HG03039 (cell line): ENCODE data around the gene EGLN2.
"Not testable (repeated sequence)": the region's sequence is repeated elsewhere in the genome, so short reads cannot be mapped to it uniquely, and the experiment has no call there.

ENCODE experiments used
- ATAC-seq: cut with Tn5 transposase; IDR thresholded peaks from one replicate; pipeline ENCODE4 v1.9.1; 2021; ENCODE audit warnings: mild to moderate bottlenecking, moderate library complexity; ENCODE audit not compliant: unreplicated experiment

Gene EGLN2

DNA sequence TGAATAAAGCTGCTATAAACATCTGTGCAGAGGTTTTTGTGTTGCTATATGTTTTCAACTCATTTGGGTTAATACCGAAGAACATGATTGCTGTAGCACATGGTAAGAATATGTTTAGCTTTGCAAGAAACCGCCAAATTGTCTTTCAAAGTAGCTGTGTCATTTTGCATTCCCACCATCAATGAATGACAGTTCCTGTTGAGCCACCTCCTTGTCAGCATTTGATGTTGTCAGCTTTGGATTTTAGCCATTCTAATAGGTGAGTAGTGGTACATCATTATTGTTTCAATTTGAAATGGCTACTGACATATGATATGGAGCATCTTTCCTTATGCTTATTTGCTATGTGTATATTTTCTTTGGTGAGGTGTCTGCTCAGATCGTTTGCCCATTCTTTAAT, 43.0 kb downstream of the EGLN2 start:
- not testable (repeated sequence) for ATAC-seq

DNA sequence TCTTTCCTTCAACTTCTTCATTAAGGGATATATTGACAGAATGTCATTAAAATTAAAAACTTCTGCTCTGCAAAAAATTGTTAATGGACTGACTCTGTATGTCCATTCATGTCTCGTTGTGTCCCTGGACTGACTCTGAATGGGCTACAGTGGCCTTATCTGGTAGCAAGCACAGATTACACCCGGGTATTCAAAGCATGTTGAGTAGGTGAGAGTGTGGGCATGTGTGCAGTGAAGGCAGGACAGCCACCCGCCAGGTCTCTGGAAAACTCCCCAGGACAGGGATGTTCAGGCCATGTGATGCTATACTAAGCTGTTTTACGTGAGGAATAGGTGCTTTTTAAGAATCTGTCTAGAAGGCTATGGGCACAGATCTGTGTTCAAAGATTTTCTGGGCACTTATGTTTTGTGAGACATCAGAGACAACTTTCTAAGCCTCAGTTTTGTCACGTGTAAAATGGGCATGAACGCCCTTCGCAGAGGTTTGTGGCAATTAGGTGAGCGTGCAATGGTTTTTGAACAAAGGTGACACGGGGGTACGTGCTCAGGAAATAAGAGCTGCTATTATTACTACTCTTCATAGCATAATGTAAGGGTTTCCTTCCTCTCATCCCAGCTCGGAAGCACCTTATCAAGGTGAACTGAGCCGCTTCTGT, 44.1 kb downstream of the EGLN2 start:
- ATAC-seq = not testable (repeated sequence)

DNA sequence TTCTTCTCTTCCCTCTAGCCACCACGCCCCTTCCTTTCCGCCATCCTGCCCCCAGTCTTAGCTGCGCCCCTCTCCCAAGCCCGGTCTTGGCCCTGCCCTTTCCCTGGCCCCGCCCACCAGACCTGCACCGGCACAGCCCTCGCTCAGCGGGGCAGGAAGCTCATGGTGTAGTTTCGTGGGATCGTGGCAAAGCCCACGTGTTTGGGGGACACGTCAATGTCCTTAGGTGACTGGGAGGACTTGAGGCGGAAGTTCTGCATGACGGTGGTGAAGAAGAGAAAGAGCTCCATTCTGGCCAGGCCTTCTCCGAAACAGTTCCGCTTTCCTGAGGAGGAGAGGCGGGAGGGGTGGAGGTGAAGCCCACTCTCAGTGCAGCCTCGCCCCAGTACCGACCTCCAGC, 44.7 kb downstream of the EGLN2 start:
- ATAC-seq = not testable (repeated sequence)

DNA sequence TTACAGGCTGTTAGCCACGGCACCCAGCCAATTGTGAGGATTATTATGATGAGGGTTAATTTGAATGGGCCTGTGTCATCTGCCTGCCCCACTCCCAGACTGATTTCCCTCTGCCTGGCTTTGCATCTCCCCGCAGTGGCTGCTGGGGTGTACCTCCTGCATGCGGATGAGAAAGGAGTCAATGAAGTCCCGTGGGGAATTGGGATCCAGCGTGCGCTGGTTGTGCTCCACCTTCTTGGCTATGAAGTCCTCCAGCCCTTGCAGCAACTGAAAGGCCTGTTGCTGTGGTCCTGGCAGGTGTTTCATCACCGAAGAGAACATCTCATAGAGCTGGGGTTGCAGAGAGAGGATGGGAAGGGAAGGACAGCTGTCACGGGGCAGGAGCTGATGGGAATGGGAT, 47.7 kb downstream of the EGLN2 start:
- not testable (repeated sequence) for ATAC-seq

DNA sequence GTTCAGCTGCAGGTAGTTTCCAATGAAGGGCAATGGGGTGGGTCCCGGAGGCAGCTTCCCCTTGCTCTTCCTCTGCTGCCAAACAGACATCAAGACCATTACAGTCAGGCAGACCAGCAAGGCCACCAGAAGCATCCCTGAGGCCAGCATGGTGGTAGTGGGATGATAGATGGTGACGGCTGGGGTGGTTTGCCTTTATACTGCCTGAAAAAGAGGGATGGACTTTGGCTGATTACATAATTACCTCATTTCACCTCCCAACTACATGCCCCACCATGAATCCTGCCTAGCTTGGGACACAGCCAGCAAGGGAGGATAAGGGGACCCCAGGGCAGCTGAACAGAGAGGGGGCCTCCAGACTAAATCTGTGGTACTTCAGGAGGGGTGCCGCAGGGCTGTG, 51.3 kb downstream of the EGLN2 start, which contains the start of gene CYP2A6:
Gene CYP2A6 (minus strand): TSS at position 171 of the 400 bp plus-strand sequence. CDS start 21 bp downstream, at position 150.
- ATAC-seq = not testable (repeated sequence)

DNA sequence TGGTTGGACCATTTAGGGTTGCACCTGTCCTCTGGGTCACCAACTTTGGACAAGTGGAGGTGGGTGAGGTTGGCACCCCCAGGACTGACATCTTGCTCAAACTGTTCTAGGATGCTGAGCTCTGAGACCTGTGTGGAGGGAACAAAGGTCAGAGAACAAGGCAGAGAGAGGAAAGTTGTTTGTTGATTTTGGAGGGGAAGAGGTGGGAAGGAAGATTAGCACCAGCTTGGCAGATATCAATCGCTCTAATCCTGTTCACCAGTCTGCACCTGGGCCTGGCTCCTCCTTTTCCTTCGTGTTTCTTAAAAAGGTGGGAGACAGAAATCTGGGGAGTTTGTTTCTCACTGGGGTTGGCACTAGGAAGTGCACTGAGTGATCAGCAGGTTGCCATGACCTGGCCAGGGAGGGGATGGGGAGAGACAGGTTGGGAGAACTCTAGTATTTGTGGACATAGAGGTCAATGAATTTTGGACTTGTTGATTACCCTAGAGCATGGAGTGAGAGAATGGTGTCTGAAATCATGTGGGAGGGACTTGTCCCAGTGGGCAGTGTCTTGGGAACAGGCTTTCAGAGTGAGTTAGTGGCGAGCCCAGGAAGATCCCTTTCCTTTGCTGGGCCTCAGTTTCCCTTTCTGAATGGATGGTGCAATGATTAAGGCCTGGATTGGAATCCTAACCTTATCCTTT, 53.6 kb downstream of the EGLN2 start:
- ATAC-seq = not testable (repeated sequence)
